Activated T-cell treated with anti-CD3 and anti-CD28 coated beads, Interleukin-2, amount 50 U/mL, for 48 hours (primary cell): ENCODE data around the gene C16orf46.
"Not testable (repeated sequence)": the region's sequence is repeated elsewhere in the genome, so short reads cannot be mapped to it uniquely, and the experiment has no call there.

Experiments used
- DNase-seq, 2 experiments: peaks; one replicate each; pipeline ENCODE4 v3.0.0-alpha.2; 2020

C16orf46 gene, protein sequence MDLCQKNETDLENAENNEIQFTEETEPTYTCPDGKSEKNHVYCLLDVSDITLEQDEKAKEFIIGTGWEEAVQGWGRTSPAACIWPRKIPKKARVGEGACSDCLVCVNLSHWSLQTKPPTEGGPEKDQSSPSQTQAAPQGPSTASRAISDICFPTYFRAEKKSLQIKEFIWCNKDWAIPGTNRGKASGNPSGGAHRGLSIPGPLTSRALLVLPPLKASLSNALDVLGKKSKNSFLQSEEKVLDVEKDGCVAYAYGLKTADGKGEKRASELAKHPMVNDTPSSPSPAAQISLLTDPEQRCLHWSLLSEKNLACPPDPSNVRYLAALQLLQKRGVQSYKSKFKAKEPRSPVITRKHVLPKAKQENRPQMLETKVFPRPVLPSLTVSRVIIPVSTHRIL

DNA sequence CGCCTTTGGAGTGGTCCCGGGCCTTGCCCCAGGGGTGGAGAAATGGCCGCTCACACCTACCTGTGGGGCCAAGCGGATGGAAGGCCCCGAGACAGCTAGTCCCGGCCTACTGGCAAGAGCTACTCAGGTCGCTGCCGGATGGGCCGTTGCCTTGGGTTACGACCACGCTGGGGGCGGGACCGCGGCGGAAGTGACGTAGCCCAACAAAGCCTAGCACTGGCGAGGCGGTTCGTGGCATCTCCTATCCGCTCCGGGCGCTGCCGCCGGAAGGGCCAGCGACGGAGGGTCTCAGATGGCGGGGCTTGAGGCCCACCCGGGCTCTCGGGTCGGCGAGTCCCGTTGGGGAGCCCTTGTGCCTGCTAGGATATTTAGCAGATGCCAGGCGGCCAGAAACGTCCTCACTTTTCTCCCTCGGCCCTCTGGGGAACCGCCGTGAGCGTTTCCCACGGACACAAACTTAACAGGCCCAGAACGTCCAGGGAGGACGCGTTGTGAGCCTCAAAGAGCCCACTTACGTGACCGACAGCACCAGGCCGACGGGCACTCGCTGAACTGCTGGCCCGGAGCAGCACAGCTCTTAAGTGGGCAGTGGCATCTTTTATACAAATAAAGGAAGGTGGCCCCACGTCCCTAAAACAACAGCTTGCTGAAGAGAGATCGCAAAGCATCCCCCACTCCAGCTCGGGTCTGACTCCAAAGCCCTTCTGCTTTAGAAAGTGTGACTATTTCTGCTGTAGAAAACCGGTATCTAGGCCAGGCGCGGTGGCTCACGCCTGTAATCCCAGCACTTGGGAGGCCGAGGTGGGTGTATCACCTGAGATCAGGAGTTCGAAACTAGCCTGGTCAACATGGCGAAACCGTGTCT is at the start of gene C16orf46:
C16orf46 (minus strand) TSS at position 163 of the 865 bp plus-strand sequence. CDS start 13,283 bp downstream, outside the sequence.
- DNase-seq = peak; percentile 99

DNA sequence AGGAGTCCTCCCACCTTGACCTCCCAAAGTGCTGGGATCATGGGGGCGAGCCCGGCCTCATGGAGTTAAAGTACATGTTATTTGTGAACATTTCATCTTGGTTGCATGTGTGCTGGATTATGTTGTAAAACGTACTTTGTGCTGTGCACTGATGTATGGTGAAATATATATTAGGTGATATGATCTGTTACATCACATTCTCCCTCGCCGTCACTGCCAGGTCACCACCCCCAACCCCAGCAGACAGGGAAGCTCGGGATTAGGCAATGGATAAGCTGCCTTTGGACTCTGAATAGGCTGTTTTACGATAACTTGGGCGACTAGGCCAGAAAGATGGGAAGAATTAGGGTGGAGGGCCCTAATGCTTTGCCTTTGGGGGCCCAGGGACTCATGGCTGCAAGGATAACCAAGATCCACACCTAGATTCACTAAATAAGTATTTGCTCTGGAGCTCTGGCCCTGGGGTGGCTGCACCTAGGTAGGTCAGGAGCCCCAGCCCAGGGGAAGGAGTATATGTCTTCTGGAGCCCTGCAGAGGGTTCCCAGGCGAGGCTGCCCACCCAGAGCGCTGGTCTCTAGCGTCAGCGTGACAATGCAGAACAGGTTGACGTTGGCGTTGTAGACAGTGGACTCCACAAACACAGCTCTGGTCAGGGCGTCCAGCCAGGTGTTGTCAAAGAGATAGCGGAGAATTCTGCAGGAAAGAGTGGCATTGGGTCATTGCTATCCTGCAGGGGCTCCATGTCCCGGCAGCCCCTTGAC is 46.2 kb upstream of the C16orf46 start:
- DNase-seq = no peak

DNA sequence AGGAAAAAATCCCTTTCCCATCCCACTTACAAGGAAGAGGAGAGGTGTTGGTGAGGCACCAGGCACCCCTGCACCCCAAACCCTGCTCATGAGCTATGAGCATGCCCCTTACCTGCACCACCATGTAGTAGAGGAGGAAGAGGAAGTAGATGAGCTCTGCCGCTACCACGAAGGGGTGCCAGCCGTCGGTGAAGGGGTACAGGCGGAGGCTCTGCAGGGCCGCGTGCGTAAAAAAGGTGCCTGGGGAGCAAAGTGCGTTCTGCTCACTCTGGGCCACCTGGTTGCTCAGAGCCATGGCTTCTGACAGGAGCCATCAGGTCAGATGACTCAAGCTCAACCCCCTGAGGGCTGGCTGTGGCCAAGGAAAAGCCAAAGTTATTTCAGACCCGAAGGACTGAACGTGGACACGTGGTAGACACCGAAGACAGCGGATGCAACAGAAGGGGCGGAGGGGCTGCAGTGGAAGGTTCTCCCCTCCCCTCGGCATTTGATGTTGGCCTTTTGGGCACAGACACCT is 44.5 kb upstream of the C16orf46 start:
- DNase-seq = no peak

GRCh38 chr16:81117436-81117835 is 40.4 kb upstream of the C16orf46 start:
- no peak for DNase-seq

DNA sequence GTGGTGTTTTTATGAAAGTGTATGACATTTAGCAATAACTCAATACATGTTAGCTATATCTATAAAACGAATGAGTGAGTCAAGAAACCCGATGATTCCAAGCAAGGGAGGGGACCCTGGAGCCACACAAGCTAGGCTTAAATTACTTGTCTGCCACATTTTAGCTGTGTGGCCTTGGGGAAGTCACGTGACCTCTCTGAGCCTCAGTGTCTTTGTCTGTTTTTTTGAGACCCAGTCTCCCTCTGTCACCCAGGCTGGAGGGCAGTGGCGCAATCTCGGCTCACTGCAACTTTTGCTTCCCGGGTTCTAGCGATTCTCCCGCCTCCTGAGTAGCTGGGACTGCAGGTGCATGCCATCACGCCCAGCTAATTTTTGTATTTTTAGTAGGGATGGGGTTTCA is 39.2 kb upstream of the C16orf46 start:
- DNase-seq = no peak

DNA sequence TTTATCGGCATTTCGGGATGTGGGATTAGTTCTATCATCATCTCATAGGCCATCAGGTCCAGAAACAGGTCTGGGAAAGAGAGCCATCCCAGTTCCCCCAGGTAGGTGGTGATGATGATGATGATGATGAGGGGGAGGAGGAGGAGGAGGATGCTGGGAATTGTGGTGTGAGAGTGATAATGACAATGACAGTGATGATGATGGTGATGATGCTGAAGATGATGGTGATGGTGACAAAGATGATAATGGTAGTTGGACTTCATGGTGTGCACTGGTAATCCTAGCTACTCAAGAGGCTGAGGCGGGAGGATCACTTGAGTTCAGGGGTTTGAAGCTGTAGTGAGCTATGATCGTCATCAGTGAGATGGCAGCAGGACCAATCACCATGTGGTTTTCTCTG is 35.4 kb upstream of the C16orf46 start:
- DNase-seq = no peak

- not testable (repeated sequence) for DNase-seq
Measured at GRCh38 chr16:81109274-81109673, 32.2 kb upstream of the C16orf46 start.

- DNase-seq = no peak
Measured at GRCh38 chr16:81107511-81107910, 30.5 kb upstream of the C16orf46 start.

DNA sequence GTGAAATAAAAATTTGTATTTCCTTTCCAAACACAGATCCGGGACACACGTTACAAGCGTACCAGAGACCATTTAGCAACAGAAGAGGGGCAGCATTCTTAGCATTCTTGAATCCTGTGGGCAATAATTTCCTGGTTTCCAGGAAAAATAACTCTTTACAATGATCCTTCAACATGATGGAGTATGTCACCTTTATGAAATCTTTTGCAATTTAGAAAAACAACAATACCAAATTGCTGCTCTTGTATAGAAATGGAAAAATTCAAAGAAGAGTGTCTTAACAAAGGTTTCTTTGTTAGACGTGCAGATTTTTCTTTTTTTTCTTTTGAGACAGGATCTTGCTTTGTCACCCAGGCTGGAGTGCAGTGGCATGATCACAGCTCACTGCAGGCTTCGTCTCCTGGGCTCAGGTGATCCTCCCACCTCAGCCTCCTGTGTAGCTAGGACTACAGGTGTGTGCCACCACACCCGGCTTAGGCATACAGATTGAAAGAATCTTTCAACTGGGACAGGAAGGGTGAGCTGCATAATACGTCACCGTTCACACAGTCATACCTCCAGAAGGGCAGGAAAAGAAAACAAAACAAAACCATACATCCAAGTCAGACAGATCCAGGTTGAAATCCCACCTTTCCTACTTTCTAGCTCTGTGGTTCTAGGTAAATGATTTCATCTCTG is 29.9 kb upstream of the C16orf46 start:
- no peak for DNase-seq

- DNase-seq = no peak
Measured at GRCh38 chr16:81105946-81106345, 28.9 kb upstream of the C16orf46 start.

- DNase-seq = no peak
Measured at GRCh38 chr16:81101702-81102101, 24.7 kb upstream of the C16orf46 start.

- DNase-seq = no peak
Measured at GRCh38 chr16:81099958-81100357, 22.9 kb upstream of the C16orf46 start.

DNA sequence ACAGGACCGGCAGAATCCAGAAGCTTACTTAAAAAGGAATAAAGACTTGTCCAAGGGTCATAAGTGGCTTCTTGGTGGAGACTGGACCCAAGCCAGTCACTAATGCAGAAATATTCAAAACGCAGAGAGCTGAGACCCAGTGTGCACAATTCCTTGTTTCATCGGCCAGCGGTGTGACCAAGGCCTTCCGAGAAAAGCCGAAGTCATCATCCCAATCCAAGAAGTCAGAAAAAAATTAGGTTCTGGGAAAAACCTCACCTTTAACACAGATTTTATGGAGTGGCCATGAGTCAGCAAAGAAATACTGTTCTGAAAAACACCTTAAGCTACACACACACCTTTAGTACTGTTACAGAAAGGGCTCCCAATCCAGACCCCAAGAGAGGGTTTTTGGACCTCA is 20.2 kb upstream of the C16orf46 start:
- no peak for DNase-seq

DNA sequence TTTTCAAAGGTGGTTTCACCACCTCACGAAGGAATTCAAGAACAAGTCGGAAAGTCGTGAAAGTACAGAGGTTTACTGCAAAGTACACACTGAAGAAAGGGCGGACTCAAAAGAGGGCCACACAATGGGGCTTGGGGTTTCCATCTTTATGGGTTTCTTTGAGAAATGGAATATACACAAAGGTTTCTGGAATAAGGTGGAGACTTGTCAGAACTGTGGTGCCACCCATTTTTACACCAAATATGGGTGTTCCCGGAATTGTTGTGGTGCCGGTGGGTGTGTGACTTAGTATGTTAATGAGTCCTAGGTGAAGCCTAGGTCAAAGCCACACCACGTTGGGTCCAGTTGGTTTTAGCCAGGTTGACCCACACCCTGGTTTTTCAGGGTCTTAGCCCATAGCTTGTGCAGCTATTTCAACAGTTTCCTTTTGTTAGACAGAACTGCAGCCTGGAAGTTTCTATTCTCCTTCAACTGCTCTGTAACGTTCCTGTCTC is 19.7 kb upstream of the C16orf46 start:
- DNase-seq = no peak

GRCh38 chr16:81095953-81096714 is 19.1 kb upstream of the C16orf46 start, which contains the start of gene GCSH:
GCSH (minus strand) TSS chr16:81096395; CDS start chr16:81096278, 117 bp downstream.
- DNase-seq = peak; percentile 97 to 99

DNA sequence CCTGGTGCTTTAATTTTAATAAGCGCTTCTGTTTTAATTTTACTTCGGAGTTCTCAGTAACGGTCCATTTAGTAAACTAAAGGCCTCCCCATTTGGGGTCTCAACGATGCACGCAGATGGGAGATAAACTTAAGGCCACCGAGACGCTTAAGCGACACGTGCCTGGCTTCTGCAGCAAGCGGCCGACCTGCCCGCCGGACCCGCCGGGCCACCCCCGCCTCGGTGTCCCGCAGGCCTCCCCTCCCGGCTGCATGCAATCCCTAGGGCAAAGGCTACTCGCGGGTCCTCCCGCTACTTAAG is 18.6 kb upstream of the C16orf46 start:
- DNase-seq = peak in 1 of 2 experiments; percentile 68

DNA sequence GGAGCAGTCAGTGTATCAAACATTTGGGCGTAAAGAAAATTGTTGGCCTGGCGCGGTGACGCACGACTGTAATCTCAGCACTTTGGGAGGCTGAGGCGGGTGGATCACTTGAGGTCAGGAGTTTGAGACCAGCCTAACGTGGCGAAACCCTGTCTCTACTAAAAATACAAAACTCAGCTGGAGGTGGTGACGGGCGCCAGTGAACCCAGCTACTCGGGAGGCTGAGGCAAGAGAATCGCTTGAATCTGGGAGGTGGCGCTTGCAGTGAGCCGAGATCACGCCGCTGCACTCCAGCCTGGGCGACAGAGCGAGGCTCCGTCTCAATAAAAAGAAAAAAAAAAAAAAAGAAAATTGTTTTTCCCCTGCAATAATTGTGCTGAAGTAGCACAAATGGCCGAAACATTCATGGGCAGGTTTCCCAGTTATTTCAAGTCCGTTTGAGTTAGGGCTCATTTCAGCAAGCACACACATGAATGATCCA is 17.8 kb upstream of the C16orf46 start:
- no peak for DNase-seq

DNA sequence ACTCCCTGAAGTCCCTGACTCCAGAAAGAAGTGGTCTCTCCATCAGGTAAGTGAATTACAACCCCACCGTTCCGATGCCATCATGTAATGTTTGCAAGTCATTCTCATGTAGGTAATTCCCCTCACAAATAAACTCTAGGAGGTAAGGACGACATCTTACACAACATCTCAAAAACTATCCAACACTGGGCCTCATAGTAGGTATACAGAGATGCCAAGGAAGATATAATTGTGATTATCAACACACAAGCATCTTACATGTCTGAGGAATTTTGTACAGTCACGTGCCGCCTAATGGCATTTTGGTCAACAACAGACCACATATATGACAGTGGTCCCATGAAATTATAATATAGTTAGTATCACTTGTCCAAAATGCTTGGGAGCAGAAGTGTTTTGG is 11.8 kb upstream of the C16orf46 start:
- DNase-seq = no peak

DNA sequence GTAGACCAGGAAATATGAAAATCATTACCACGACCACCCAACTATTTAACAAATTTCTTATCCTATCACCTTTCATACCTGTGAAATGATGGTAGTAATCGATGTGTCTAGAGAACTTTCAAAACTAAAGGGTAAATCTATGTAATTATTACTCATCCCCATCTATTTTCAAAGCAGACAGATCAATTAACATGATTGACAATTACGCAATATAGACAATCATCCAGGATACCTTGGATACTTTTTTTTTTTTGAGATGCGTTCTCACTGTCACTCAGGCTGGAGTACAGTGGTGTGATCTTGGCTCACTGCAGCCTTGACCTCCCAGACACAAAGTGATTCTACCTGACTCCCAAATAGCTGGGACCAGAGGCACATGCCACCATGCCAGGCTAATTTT is 4.0 kb upstream of the C16orf46 start:
- DNase-seq = no peak

DNA sequence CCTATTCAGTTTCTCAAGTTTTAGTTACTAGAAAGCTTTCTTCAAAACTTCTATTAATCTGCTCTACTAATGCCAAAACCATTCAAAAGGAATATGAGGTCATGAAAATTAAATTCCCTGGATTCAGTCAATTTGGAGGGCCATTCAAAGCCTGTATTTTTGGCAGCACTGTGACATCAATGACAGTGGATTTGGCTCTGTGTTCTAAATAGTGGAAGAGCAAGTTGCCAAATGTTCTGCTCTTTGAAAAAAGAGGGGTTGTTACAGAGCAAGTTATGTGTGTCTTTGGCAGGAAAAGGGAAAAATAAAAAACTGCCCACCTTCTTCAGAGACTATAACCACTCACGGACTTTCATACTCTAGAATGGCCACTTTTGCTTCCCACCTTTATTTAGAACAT is 3.2 kb upstream of the C16orf46 start:
- DNase-seq = no peak

DNA sequence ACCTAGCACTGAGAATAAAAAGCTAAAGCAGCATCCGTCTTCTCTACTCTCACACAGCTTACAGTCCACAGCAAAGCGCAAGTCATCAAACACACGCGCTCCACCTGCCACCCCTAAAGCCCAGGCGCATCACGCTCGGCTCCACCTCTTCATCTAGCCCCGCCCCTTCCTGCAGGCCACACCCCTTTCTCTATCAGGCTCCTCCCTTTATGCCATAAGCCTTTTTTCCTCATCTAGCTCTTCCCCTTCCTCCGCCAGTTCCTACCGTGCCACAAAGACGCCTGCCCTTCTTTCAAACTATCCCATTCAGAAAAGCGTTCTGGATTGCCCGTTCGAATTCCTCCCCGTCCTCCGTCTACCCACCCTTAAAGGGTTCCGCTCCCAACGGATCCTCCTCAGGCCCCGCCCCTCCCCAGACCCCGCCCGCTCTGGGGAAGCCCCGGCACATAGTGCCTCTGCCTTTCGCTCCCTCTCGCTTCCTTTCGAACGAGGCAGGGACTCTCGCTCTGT is 417 bp downstream of the C16orf46 start:
- DNase-seq = peak; percentile 97
